ENCODE measurements around the gene SH2D7.

Gene SH2D7

DNA sequence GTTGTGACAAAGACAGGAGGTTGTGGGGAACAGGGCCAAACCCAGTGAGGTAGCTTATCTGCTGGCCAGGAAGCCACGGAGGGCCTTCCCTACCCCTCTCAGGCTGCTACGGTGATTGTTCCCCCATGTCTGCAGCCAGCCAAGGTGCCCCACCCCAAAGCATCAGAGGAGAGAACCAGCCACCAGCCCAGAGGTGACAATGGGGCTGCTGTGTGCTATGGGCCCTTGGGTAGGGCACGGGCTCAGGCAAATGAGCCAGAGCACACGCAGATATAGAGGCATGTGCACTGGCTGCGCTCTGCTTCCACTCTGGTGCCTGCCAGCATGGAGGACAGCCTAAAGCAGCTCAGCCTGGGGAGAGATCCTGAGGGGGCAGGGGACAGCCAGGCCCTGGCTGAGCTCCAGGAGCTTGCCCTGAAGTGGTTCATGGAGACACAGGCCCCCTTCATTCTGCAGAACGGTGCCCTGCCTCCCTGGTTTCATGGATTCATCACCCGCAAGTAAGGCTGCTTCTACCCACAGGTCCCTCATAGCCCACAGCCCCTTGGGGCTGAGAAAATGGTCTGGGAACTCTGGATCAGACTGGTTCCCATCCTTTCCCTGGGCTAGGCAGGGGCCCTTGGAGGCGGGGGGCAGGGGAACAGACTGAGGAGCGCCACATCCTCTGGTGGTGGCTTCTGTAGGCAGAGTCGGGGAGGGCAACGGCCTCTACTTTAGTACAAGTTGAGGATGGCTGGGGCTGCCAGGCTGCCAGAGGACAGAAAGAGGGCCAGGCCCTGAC is at the start of gene SH2D7:
Gene SH2D7, plus strand, starts transcription at position 301 of the 781 bp plus-strand sequence. Its CDS starts 24 bp downstream, at position 325.
- DNase-seq = no peak

DNA sequence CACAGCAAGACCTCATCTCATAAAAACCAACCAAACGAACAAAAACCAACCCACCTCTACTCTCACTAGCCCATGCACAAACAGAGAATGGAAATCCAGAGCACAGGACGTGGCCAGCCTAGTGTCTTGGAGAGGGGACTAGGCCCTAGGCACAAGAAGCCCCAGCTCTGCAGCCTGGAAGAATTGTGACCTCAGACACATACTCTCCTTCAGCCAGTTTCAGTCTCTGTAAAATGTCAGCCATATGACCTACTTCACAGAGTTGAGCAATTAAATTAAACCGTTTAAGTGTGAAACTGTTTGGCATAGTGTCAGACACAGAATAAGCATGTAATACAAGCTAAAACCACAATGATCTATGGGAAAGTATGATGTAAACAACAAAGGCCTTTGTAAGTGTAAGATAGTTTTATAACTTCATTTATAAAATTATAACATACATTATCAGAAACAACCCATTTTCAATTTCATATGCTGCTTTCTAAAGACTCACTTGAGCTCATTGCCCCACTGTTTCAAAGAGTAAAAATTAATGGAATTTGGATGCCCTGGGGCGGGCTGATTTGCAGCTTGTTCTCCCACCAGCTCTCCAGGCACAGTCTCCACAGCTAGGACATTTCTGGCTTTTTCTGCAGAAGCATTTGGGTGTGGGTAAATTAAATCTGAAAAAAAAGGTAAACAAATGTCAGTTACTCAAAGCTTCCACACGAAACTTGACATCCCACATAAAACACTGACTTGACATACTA is 47.8 kb upstream of the SH2D7 start:
- DNase-seq = peak; percentile 36

DNA sequence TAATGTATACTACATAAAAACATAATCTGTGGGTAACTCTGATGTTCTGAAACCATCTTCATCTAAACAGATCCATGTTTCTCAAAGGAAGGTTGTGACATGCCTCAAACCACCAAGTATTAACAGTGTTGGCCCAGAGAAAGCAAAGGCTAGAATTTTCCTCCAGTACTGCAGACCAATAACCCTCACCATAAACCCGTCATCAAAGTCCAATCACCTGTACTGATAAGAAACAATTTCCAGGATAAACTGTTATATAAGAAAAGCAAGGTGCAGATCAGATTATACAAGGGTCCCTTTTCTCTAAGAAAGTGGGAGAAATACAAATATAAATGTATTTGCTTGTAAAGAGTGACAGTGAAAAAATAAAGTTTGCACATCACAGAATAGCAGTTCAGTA is 47.2 kb upstream of the SH2D7 start:
- no peak for DNase-seq

DNA sequence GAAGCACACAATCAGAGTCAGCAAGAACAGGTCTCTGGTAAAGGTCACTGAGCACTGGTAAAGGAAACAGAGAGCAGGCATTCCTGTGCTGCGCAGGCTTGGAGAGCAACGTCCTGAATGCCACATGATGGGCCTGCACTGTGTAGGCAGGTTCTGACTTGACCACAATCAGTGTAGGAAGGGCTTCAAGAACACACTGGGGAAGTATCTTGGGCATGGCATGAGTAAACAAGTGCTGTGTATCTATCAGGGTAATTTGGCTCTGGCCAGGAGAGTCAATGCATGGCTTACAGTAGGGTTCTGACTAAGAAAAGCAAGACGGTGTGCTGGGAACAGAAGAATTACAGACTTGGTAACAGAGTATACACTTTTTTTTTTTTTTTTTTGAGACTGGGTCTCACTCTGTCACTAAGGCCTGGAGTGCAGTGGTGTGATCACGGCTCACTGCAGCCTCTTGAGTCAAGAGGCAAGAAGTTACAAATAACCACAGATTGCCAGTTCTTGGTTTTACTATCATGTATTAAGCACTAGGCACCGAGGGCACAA is 45.5 kb upstream of the SH2D7 start:
- DNase-seq = peak; percentile 44

DNA sequence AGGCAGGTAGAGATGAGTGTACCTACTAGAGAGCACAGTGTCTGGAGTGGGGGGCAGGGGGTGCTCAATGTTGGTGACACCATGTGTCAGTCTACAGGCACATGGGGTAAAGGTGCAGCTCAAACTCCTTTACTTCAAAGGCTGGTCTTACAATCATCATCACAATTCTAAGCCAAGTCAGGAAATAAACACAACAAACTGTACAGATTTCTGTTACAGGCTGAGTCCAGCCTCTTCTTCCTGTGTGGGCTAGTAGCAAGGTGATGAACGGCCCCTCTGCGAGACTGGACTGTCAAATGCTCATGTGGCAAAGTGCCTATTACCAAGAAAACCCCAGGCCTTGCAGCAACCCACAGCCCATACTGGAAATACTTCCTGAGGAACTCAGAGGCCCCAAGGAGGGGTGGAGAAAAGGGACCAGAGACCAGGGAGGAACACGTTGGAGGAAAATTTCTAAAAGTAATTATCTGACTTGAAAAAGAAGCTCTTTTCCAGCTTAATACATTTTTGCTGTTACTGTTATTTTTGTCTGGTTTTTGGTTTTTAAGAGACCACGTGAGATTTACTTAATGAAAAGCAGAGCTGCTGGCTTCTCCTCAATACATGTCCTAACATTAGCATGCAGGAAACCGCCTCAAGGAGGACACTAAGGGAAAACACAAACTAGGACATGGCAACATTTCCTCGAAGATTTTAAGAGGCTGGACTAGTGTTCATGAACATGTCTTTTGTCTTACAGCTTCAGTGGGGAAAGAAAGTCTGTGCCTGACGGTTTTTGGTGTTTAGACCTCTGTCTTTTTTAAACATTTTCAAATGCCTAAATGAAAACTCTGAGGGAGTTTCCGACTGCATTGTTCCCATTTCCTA is 44.4 kb upstream of the SH2D7 start:
- peak; percentile 75 for DNase-seq

DNA sequence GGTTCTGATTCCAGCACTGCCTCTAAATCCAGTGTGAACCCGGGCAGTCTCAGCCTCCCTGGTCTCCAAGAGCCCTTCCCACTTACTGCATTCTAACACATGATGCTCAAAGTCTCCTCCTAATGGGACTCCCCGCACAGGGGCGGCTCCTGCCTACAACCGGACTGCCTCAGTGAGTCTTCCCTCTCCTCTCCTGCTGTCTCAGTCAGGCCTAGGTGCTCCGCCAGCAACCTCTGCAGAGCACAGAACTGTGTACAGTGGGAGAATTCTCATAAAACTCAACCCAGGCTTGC is 43.8 kb upstream of the SH2D7 start:
- no peak for DNase-seq

DNA sequence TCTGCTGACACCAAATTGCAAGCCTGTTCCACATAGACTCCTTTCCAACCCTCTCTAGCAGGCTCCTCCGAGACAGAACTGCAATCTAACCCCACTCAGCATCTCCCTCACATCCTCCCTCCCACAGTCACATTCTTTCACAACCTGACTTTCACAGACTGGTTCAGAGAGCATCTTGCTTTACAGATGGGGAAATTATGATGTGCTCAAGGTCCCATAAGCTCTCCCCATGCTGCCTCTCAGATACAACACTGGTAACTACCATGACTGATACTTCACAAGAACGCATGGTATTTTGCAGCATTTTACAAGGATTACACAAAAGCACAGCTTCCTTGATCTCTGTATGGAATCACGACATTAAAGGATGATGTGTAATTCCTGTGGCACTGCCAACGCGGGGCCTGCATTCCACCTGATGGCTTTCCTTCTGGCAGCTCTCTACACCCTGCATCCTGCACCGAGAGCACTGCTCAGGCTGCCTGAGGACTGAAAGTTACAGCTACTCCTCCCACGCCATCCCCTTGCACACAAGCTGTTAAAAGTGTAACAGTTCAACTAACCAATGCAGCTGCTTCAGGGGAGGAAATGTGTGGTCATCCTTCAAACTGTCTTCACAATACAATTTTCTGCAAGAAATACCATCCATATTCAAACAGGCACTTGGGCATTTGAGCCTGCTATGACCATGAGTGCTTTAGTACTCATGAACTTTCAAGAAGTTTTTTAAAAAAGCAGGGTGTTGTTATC is 42.5 kb upstream of the SH2D7 start:
- DNase-seq = peak; percentile 77

DNA sequence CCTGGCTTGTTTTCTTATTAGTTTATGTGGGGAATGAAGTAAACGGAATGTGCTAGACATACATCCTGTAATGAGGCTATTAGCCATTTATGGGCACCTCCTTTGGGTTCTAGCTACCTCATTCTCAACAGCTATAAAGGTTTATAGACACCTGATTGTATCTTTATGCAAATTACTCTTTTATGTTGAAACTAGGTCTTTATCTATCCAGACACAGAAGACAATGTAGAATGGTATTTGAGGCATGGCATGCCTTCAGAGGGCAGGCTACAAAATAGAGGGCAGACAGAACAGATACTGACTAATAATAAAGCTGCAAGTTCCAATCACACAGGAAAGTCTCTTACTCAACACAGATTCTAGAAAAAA is 41.9 kb upstream of the SH2D7 start:
- DNase-seq = no peak

DNA sequence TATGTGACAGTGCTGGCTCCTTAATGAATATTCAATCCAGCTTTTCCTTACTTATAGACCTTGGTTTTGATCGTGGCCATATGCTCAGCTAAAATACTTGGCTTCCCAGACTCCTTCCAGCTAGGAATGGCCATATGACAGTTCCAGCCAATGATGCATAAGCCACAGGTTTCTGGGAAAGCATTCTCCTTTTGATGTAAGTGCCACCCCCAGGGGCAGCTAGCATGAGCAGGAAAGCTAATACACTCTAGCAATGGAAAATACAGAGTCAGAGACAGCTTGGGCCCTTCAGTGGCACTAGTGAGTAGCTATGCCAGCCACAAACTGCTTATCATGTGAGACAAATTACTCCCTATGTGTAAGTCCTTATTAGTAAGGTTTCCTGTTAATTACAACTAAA is 41.5 kb upstream of the SH2D7 start:
- DNase-seq = no peak

DNA sequence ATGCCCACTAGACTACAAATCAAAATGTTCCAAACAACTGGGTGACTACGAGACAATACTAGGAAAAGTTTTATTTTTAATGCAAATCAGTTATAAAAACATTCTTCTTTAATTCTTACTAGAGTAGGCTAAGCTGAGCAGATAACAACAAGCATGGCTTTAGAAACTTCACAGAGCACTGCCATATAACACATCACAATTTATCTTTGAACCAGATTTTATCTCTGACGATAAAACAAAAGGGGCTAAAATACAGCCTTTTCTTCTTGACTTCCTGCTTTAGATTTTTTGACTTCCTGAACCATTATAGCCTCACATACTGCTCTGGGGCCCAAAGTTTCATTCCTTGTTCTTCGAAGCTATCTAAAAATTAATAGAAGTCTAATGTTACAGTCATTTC is 40.8 kb upstream of the SH2D7 start:
- no peak for DNase-seq

DNA sequence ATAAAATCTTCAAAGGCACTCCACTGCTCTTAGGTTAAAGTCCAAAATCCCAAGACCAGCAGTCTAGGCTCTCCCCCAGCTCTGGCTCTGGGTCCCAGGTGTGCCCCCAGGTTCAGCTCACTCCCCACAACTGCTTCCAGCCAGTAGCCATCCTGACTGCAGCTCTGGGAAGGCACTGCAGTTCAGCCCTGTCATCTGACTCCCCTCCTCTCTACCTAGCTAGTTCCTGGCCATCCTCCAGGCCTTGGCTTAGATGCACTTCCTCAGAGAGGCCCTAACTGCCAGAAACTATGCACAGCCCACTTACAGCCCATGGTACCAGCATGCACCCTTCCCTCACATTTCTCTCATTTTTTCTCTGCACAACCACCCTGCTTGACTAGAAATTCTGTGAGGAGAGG is 40.4 kb upstream of the SH2D7 start:
- DNase-seq = no peak

DNA sequence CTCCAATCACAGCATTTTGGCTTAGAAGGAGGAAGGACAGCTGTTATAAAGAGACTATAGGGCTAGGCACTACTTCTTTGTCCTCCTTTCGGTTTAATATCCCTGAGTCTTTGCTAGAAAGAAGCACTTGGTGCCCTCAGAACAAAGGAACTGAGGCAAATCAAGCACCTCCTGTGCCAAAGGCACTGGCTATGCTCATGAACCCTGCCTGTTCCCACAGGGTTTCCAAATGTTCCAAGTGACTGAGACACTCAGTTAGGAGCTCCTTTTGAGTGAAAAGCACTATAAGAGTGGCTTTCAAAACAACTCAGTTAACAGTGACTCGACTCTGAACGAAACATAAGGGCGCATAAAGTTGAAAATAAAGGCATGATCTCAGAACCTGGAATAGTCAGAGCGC is 39.8 kb upstream of the SH2D7 start:
- no peak for DNase-seq

DNA sequence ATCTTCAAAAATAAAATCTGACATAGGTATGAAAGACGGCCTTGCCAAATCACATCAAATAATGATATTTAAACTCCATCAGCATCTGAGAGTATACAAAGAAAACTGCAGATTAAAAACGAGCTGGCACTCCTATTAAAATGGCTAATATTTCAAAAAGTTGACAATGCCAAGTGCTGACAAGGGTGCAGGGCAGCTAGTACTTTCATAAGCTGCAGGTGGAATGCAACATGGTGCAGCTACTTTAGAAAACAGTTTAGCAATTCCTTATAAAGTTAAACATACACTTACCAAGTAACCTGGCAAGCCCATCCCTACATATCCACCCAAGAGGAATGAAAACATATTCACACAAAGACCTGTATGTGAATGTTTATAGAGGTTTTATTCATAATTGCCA is 37.8 kb upstream of the SH2D7 start:
- DNase-seq = no peak

DNA sequence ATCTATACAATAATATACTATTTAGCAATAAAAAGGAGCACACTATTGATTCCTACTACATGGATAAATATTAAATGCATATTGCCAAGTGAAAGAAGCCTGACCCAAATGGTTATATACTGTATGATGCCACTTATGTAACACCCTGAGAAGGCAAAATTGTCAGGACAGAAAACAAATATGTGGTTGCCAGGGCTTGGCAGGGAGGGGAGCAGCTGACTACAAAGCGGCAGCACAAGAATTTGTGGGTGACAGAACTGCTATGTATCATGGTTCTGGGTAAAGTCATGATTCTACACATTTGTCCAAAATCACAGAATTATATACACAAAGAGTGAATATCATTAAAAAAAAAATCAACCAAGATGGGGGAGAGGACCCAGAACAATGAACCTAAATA is 37.4 kb upstream of the SH2D7 start:
- DNase-seq = no peak

DNA sequence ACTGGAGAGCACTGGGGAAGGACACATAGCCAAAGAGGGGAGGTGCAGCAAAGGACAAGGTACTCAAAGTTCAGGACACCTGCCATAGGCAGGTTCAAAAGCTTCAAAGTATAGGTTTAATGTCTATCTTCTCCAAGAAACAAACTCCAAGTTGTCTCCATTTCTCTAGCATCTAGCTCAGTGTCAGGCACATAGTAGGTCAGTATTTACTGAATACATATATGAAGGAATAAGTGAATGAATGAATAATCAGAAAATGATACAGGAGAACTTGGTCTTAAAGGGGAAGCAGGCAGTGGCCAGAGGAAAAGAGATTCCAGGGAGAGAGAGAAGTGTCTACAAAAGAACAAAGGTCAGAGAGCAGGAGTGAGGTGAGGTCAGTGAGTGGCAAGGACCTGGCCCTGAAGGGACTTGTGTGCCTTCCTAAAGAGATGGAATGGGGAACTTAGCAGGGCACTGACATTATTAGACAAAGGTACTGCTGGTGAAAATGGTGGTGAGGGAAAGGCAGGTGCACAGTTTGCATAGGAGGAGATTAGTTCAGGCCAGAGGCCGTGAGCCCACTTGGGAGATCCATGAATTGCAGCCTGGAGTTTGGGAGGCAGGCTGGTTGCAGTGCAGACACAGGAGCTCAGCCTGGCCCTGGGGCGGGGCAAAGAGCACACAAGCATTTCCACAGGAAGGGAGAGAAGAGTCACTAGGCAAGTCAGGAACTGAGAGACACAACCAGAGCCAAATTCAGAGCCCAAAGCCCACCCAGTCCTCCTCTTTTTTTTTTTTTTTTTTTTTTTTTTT is 36.2 kb upstream of the SH2D7 start:
- no peak for DNase-seq

DNA sequence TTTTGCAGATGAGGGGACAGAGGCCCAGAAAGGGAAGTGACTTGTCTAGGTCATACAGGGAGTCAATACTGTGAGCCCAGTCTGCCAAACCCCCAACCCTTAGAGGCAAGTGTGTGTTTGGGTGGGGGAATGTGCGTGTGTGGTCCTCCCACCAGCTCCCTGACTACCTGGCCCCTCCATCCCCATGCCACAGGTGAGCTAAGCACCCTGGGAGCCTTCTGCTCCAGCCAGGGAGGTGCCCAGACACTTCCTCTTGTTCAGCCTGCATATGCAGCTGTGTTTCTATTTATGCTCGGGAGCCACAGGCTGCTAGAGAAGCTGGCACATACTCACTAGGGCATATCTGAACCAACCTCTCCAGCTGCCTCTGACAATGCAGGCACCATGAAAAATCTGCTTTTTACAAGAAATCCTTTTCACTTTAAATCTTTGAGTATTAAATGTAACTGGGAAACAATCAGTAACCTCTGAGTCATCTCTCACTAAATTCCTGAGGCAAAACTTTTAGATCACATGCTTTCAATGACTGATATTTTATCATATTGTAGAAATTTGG is 35.6 kb upstream of the SH2D7 start:
- DNase-seq = no peak

DNA sequence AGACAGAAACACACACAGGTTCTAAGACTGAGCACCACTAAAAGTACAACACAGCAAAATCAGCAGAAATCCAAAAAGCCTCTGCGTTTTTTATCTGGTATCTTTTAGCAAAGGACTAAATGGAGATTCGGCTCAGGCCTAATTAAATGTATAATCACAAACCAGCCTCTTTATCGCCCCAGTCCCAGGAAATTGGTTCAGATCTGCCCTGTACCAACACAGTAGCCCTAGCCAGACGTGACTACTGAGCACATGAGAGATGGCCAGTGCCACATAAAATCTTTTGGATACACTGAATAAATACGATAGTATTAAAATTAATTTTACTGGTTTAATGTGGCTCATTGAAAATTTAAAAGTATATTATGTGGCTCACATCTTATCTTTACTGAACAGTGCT is 34.6 kb upstream of the SH2D7 start:
- no peak for DNase-seq

DNA sequence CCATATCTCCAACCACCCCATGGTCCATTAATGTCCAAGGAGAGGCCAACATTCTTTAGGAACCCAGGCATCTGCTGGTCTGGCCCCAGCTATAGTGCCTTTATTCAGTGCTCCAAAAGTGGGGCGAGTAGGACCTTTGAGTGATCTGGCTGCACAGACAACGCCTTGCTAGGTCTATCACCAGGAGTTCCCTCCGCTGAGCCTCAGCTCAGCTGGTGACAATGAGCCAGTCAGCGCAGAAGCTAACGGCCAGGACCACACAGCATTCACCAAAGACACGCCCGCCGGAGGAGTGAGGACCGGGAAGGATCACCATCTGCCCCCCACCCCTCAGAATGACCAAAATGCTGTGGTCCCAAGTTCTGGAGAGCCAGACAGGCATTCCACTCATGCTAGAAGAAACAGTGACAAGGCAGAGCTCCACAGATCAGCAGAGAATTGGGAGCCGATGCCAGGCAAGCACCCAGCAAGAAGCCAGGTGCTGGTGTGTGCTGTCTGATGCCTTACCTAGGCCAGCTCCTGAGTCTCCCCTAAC is 33.9 kb upstream of the SH2D7 start:
- no peak for DNase-seq

DNA sequence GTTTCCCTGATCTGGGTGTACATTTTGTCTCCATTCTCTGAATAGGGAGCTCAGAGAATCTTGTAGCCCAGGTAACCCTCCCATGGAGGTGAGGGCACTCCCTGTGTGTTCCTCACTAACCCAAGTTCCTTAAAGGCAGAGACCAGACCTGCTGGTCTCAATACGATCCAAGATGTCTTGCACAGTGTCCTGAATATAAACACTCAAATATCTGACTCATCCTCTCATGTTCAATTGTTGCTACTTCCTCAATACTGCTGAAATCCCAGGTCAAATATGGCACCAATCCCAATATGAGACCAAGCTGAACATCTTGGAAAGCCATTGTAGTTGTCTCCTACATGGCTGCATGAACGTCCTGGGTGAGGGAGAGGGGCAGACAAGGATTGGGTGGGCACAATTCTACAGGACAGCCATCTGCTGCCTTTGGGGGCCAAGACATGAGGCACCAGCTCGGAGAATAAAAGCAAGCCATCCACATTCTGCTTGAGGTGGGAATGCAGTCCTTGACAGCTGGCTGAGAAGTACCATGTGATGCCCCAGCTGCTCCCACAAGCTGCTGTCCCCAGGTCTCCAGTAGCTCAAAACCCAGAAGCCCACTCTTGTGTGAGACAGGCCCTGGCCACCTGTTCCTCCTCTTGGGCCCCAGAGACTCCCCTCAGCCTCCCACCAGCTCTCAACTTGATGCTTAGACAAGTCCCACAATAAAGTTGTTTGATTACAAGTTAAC is 33.1 kb upstream of the SH2D7 start:
- no peak for DNase-seq

DNA sequence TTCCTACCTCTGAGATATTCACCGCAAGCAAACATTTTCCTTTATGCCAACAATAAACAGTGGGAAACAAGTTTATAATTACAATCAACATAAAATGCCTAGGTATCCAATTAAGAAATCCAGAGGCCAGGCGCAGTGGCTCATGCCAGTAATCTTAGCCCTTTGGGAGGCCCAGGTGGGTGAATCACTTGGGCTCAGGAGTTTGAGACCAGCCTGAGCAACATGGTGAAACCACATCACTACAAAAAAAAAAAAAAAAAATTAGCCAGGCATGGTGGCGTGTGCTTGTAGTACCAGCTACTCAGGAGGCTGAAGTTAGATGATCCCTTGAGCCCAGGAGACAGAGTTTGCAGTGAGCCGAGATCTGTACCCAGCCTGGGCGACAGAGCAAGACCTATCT is 32.1 kb upstream of the SH2D7 start:
- no peak for DNase-seq
